ENCODE results near the gene LCORL. TPM values are rescaled to one million over a fixed set of nuclear protein-coding genes. Genes with fewer than 3 reads are reported as not detected.

The LCORL gene
- total and polyA plus RNA-seq, 2 of the 4 experiments (the other 2 are of a cell fraction) = 2.1 to 5.0 TPM

GRCh38 chr4:17823871-17824669, 197.5 kb downstream of the LCORL start:
- peaks cover 2% of the 10 kb centered on the region; the same call in 1 of the 2 replicates for H3K36me3 ChIP-seq (ENCODE audit: control insufficient read depth, insufficient read depth, low read length)
- in situ Hi-C loops (cut with MboI; ENCODE audit: low sequenced_read_pairs) = loop anchor here (25.0 kb wide), 1 partner anchor 237 kb away; the partner anchor contains the start of gene LAP3
- TF ChIP-seq BHLHE40 (IDR thresholded peaks at IDR 0.05; ENCODE audit: low read depth, low read length) = no peak
- TF ChIP-seq MXI1 (IDR thresholded peaks at IDR 0.05; ENCODE audit: borderline replicate concordance, low read depth, low read length) = no peak
- no peak for TF ChIP-seq RAD21 (IDR thresholded peaks at IDR 0.05; ENCODE audit: low read length)
- TF ChIP-seq RCOR1 (IDR thresholded peaks at IDR 0.05; ENCODE audit: insufficient replicate concordance, low read length) = no peak
- TF ChIP-seq POLR2A (IDR thresholded peaks at IDR 0.05; ENCODE audit: low read depth, low read length) = no peak
- no peak for TF ChIP-seq SMC3 (IDR thresholded peaks at IDR 0.05; ENCODE audit: low read depth, low read length)
- TF ChIP-seq CHD1 (IDR thresholded peaks at IDR 0.05; ENCODE audit: low read depth, low read length) = no peak
- TF ChIP-seq, protein P1, sequence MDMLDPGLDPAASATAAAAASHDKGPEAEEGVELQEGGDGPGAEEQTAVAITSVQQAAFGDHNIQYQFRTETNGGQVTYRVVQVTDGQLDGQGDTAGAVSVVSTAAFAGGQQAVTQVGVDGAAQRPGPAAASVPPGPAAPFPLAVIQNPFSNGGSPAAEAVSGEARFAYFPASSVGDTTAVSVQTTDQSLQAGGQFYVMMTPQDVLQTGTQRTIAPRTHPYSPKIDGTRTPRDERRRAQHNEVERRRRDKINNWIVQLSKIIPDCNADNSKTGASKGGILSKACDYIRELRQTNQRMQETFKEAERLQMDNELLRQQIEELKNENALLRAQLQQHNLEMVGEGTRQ (IDR thresholded peaks at IDR 0.05; ENCODE audit: low read depth, low read length) = no peak
- TF ChIP-seq RFX5 (IDR thresholded peaks at IDR 0.05; ENCODE audit: low read depth, low read length) = no peak
- TF ChIP-seq MAFK (IDR thresholded peaks at IDR 0.05; ENCODE audit: low read depth, low read length) = no peak
- no peak for TF ChIP-seq MAZ (IDR thresholded peaks at IDR 0.05; ENCODE audit: borderline replicate concordance, low read depth, low read length)
- TF ChIP-seq NFE2L2 (IDR thresholded peaks at IDR 0.05; ENCODE audit: low read depth, low read length) = no peak
- TF ChIP-seq CEBPB (IDR thresholded peaks at IDR 0.05; ENCODE audit: low read depth, low read length) = no peak
- TF ChIP-seq, protein P2, sequence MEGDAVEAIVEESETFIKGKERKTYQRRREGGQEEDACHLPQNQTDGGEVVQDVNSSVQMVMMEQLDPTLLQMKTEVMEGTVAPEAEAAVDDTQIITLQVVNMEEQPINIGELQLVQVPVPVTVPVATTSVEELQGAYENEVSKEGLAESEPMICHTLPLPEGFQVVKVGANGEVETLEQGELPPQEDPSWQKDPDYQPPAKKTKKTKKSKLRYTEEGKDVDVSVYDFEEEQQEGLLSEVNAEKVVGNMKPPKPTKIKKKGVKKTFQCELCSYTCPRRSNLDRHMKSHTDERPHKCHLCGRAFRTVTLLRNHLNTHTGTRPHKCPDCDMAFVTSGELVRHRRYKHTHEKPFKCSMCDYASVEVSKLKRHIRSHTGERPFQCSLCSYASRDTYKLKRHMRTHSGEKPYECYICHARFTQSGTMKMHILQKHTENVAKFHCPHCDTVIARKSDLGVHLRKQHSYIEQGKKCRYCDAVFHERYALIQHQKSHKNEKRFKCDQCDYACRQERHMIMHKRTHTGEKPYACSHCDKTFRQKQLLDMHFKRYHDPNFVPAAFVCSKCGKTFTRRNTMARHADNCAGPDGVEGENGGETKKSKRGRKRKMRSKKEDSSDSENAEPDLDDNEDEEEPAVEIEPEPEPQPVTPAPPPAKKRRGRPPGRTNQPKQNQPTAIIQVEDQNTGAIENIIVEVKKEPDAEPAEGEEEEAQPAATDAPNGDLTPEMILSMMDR (conservative IDR thresholded peaks at IDR 0.05; ENCODE audit: low read depth, low read length) = no peak
- TF ChIP-seq, protein P3, sequence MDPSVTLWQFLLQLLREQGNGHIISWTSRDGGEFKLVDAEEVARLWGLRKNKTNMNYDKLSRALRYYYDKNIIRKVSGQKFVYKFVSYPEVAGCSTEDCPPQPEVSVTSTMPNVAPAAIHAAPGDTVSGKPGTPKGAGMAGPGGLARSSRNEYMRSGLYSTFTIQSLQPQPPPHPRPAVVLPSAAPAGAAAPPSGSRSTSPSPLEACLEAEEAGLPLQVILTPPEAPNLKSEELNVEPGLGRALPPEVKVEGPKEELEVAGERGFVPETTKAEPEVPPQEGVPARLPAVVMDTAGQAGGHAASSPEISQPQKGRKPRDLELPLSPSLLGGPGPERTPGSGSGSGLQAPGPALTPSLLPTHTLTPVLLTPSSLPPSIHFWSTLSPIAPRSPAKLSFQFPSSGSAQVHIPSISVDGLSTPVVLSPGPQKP (IDR thresholded peaks at IDR 0.05; ENCODE audit: borderline replicate concordance, low read depth, low read length) = no peak

More at GRCh38 chr4:17823871-17824669, 197.5 kb downstream of the LCORL start:
- H3K4me3 ChIP-seq (ENCODE audit: insufficient read depth, low read depth, low read length) = no peak overlapping the region
- ATAC-seq (ENCODE audit: low read depth) = no peak
- POLR2A ChIA-PET (ENCODE audit: unreplicated experiment) = no interaction called here
- H3K9ac ChIP-seq (ENCODE audit: low read depth, low read length) = no peak overlapping the region
- H3K27me3 ChIP-seq (ENCODE audit: control insufficient read depth, insufficient read depth, low read length) = no peaks in the 10 kb centered on the region
- H4K20me1 ChIP-seq (ENCODE audit: insufficient read depth, low read length) = no peaks in the 10 kb centered on the region
- WGBS, 2 experiments (ENCODE audit: extremely low coverage in 2 of 2, insufficient read length in 1 of 2) = no CpG with 5 or more reads among the region's 1 CpG
- H4K5ac ChIP-seq (ENCODE audit: low read depth, low read length) = no peak overlapping the region
- H3K23ac ChIP-seq (ENCODE audit: low read depth, low read length) = no peak overlapping the region
- H3K4me2 ChIP-seq (ENCODE audit: low read depth, low read length) = peak overlapping the region; percentile 67
- intact Hi-C loops (cut with micrococcal nuclease) (no loop called here), dilution Hi-C loops (cut with HindIII; ENCODE audit: low sequenced_read_pairs, unreplicated experiment) (no loop called here)
- no peak overlapping the region for H2AK9ac ChIP-seq (replicated peaks; ENCODE audit: low read depth, low read length, poor library complexity)
- DNase-seq = no peak
- H2BK5ac ChIP-seq (ENCODE audit: low read depth, low read length, poor library complexity, severe bottlenecking) = no peak overlapping the region
- H2AK5ac ChIP-seq (ENCODE audit: low read depth, low read length) = no peak overlapping the region
- no TSS peak for BruUV-seq (replicated peaks)
- H3K14ac ChIP-seq (replicated peaks; ENCODE audit: low read depth, low read length) = no peak overlapping the region
- H2BK15ac ChIP-seq (ENCODE audit: low read depth, low read length) = no peak overlapping the region
- no peaks in the 10 kb centered on the region for H3K4me1 ChIP-seq (ENCODE audit: control insufficient read depth, insufficient read depth, low read length)
- H3K9me3 ChIP-seq (ENCODE audit: control insufficient read depth, insufficient read depth, low read length) = no peaks in the 10 kb centered on the region
- H4K8ac ChIP-seq (ENCODE audit: low read depth in 2 of 2, low read length in 2 of 2) = 0 out of 4 replicates have a peak overlapping the region, but pooled peaks of 1 of the 2 experiments have one; percentile 2
- no peak overlapping the region for H3K27ac ChIP-seq (ENCODE audit: insufficient read depth, low read length)
- CTCF ChIA-PET = no interaction called here
- H3K18ac ChIP-seq (ENCODE audit: low read depth, low read length) = no peak overlapping the region
- no peak overlapping the region for H3K4ac ChIP-seq (ENCODE audit: low read depth, low read length)
- no peak overlapping the region for H4K91ac ChIP-seq (ENCODE audit: insufficient read depth, low read depth, low read length)
- no peak overlapping the region for H3K56ac ChIP-seq (ENCODE audit: extremely low read depth, insufficient read depth, low read length)
- no peak overlapping the region for H2AFZ ChIP-seq (replicated peaks; ENCODE audit: low read length, poor library complexity)
- H2BK20ac ChIP-seq (ENCODE audit: low read depth, low read length) = no peak overlapping the region
- H2BK120ac ChIP-seq (ENCODE audit: low read depth, low read length) = no peak overlapping the region
- H3K79me1 ChIP-seq (ENCODE audit: low read depth in 1 of 2, low read length in 2 of 2) = peaks cover 18 to 21% of the 10 kb centered on the region in 2 experiments; a peak in 3 of 4 replicates
- no peaks in the 10 kb centered on the region for H3K9me1 ChIP-seq (ENCODE audit: insufficient read depth, low read length)
